B cell (primary cell): Measurements from ENCODE around the gene KCNQ2.

ENCODE experiments used
- EZH2 ChIP-seq: IDR thresholded peaks from 2 replicates; pipeline ENCODE4 v1.6.1; 2012; ENCODE audit warnings: borderline replicate concordance, low read depth, mild to moderate bottlenecking, moderate library complexity, low read length; ENCODE audit not compliant: insufficient read depth, poor library complexity, severe bottlenecking
- TF ChIP-seq, protein P1 (sequence below): fragments of 200-600 bp; IDR thresholded peaks from one replicate; pipeline ENCODE4 v1.8.0; 2022; ENCODE audit warnings: antibody characterized with exemption, mild to moderate bottlenecking

DNA sequence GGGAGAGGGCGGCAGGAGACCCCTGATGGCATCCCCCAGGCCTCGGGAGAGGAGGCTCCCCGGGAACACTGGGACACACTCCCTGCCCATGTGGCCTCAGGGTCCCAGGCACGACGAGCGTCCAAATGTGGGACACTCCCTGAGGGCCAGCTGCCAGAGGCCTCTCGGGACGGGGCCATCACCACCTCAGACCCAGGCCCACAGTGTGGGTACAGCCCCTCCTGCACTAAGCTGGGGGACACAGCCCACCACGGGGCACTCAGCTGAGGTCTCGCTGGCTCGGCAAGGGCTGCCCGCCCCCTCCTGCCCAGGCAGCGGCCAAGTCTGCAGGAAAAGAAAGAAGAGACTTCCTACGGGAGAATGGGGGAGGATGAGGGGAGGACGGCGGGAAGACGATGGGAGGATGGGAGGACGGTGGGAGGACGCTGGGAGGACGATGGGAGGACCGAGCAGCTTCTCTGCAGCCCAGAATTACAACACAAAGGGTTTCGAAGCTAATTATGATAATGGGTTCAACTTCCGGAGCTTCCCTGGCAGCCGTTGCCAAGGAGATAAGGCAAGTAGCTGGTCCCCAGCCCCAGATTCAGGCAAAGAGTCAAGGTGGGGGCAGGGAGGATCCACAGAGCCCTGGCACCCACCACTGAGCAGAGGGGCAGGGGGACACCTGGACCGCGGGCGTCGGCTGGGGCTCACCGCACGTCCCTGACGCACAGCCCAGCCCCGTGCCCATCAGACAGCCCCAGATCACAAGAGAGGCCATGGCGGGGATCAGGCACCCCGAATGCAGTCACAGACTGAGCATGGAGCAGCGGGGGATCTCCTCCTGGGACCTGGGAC is 17.5 kb downstream of the KCNQ2 start:
- TF ChIP-seq, protein P1, sequence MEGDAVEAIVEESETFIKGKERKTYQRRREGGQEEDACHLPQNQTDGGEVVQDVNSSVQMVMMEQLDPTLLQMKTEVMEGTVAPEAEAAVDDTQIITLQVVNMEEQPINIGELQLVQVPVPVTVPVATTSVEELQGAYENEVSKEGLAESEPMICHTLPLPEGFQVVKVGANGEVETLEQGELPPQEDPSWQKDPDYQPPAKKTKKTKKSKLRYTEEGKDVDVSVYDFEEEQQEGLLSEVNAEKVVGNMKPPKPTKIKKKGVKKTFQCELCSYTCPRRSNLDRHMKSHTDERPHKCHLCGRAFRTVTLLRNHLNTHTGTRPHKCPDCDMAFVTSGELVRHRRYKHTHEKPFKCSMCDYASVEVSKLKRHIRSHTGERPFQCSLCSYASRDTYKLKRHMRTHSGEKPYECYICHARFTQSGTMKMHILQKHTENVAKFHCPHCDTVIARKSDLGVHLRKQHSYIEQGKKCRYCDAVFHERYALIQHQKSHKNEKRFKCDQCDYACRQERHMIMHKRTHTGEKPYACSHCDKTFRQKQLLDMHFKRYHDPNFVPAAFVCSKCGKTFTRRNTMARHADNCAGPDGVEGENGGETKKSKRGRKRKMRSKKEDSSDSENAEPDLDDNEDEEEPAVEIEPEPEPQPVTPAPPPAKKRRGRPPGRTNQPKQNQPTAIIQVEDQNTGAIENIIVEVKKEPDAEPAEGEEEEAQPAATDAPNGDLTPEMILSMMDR: no peak
- TF ChIP-seq EZH2: no peak
